HG03175 (cell line): ENCODE results near the gene B4GALNT1.

Experiments
- ATAC-seq: cut with Tn5 transposase; IDR thresholded peaks from one replicate; pipeline ENCODE4 v1.9.1; 2021; ENCODE audit warnings: mild to moderate bottlenecking, moderate library complexity; ENCODE audit not compliant: unreplicated experiment

B4GALNT1 gene

GRCh38 chr12:57609781-57610553 is 23.0 kb downstream of the B4GALNT1 start:
- ATAC-seq = no peak

DNA sequence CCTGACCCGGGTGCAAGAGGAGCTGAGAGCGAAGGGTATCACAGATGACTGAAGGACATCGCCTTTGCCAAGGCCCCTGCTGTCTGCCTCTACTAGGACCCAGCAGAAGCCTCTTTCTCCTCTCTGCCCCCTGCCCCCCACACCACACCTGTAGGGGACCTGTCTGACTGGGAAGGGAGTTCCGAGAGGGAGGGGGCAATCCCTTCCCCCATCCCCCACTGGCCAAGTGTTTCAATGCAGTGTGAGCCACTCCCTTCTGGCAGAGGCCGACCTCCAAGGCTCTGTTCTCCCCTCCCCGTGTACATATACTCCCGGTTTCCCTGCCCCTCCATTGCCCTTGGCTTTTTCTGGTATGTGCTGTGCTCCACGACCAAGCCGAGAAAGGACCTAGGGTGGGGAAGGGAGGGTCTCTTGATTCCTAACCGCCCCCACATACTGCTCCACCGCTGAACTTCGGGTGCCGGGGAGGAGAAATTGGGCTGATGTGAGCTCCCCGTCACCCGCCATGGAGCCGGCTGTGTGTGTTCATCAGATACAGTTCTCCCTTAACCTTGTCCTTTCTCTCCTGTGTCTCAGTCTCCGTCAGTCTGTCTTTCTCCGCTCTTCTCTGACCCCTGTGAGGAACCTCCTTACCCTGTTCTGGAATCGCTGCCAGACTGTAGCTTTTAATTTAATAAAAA is 23.8 kb downstream of the B4GALNT1 start:
- ATAC-seq = no peak

DNA sequence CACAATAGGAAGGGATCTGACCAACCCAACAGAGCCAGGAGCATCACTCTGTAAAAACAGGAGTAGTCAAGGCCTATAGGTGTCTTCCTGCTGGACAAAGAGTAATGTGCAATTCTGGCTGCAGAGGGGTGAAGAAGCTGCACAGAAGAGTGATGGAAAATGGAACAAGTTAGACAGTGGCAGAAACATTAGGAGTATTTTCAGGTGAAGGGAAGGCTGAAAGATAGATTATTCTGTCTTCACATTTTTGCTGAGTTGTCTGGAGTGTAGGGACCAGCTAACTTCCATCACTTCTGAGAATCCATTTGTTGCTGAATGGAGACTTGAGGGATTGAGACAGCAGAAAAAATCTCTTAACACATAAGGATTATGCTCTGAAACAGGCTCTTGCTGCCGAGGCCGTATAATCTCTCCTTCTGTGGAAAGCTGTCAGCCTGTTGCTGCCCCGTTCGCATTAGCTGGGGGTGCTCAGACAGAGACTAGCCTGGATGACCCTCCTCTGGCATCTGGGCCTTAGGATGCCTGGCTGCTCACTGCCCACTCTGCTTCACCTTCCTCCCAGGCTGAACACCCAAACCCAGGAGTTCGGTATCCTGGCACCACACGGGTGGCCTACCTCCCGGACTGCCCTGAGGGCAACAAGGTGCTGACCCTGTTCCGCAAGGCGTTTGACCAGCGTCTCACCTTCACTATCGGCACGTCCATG is 24.9 kb downstream of the B4GALNT1 start:
- ATAC-seq = no peak

DNA sequence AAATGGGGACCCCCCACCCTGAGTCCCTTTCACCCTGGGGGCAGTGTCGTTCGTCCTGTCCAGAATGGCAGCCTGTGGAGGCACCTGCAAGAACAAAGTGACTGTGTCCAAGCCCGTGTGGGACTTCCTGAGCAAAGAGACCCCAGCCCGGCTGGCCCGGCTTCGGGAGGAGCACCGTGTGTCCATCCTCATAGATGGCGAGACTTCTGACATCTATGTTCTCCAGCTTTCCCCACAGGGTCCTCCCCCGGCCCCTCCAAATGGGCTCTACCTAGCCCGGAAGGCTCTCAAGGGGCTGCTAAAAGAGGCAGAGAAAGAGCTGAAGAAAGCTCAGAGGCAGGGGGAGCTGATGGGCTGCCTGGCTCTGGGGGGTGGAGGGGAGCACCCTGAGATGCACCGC is 26.2 kb downstream of the B4GALNT1 start:
- no peak for ATAC-seq

GRCh38 chr12:57606399-57606798 is 26.6 kb downstream of the B4GALNT1 start:
- ATAC-seq = no peak

DNA sequence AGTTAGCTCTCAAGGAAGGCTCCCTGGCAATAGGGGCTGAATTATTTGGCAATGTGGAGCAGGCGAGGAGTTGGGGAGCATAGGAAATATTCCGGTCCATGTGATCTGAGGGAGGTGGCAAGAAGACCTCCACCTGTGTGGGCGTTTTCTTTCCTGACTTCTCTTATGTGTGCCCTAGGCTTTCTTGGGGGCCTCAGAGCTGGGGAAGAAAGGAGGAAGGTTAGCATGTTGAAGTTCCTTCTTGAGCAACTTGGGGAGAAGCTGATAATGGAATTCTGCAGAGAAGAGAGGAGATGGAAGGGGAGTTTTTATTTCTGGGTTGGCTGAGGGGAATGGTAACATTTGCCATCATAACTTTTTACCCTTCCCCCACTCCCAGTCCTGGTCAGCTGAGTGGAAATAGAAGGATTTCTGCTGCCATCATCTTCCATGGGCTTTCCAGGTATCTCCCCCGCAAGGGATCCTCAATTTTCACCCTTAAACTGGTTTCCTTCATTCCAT is 27.1 kb downstream of the B4GALNT1 start:
- ATAC-seq = no peak

DNA sequence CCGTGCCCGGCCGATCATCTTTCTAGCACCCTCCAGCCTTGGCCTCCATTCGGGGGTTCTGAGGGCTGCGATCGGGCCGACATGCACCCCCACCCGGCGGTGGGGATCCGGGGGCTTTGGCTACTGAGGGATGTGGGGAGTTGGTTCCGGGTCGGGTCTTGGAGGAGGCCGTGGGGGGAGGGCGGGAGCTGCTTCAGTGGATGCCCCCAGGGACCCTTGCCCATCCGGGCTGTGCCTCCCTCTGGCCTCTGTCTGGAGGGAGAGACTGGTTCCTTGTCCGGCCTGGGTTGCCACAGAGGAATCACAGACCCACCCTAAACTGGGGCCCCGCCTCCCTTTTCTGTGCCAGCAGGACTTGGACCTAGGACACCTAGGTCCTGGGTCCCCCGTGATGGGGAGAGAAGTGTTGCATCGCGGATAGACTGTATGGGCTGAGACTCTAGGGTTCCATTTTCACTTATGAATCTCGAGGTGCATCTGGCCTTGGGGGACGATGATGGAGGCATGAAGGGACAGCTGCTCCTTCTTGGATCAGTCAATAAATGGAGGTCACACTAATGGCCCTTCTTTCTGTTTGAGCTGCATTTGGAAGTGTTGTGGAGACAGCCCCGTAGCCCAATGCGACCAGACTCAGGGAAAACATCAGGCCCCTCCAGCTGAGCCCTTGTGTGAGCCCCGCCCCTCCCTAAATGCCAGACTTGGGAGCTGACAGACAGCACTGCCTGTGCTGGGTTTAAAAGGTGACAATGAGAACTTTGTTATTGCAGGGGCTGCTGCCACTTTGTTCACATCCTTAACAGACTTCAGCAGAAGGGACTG is 27.8 kb downstream of the B4GALNT1 start:
- ATAC-seq = peak; percentile 32

DNA sequence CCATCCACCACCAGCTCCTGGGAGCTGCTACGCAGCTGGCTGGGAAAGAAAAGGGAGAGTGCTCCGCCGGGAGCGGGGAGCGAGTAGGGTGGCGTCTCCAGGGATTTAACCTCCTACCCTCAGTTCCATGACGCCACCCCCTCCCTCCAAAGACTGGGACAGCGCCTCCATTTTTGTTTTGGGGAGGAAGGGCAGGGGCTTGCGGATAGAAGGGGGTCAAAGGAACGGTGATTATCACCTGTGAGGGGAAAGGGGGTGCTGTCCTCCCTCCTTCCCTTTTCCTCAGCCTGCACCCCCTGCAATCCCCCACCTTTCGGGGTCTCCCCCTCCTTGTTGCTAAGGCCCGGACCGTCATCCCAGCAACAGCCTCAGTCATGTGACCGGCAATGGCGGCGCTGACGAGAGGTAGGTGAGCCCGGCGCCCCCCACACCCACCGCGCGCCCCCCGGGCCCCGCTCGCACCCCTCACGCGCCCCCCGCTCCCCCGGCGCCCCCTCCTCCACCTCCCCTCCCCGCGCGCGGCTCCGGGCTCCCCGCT is 28.5 kb downstream of the B4GALNT1 start, which contains the start of gene DTX3:
Gene DTX3, plus strand, starts transcription at position 371 of the 538 bp plus-strand sequence. CDS start 1,694 bp downstream, outside the sequence.
- peak; percentile 64 for ATAC-seq

GRCh38 chr12:57603815-57604453 is 29.1 kb downstream of the B4GALNT1 start:
- ATAC-seq = no peak

GRCh38 chr12:57603324-57603723 is 29.7 kb downstream of the B4GALNT1 start:
- ATAC-seq = no peak

GRCh38 chr12:57602544-57602943 is 30.5 kb downstream of the B4GALNT1 start:
- ATAC-seq = no peak

GRCh38 chr12:57600395-57600794 is 32.6 kb downstream of the B4GALNT1 start:
- ATAC-seq = no peak

DNA sequence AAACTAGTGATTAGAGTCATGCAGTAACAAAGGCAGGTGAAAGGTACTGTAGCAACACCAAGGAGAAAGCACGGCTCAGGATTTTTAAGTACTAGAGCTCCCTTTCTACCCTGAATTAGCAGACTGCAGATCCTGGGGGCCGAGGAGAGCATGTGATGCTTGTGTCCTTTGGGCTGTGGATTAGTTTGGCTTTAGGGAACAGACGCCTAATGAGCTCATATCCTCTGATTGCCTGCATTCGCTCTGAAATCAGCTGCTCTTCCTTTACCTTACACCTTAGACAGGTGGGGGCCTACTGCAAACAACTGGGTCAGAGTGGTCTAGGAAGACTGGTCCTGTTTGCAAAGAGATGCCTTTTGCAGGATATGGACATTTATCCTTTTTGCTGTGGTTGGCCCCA is 39.8 kb downstream of the B4GALNT1 start:
- no peak for ATAC-seq

- no peak for ATAC-seq
Observed at GRCh38 chr12:57592551-57593165, 40.3 kb downstream of the B4GALNT1 start.

DNA sequence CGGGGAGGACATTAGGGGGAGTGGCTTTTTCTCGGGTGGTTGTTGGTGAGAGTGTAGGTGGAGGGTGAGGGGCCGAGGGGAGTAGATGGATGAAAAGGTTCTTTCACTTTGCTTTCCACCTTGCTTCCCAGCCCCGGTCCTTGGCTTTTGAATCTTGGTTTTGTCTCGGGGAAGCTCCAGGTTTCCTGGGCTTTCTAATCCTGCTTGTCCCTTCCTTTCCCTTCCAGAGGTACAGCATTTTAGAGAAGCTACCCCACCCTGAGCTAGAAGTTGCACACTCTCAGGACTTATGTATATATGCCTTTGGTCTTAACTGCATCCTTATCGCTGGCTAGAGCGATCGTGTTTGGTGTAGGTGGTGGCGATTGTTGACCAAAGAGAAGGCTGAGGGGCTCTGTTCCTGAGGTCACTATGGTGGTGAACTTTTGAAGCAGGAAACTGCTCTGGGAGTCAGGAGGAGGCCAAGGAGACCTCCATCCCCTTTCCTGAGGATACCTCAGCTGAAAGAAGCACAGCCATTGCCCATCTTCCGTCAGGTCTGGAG is 41.1 kb downstream of the B4GALNT1 start:
- ATAC-seq = no peak

DNA sequence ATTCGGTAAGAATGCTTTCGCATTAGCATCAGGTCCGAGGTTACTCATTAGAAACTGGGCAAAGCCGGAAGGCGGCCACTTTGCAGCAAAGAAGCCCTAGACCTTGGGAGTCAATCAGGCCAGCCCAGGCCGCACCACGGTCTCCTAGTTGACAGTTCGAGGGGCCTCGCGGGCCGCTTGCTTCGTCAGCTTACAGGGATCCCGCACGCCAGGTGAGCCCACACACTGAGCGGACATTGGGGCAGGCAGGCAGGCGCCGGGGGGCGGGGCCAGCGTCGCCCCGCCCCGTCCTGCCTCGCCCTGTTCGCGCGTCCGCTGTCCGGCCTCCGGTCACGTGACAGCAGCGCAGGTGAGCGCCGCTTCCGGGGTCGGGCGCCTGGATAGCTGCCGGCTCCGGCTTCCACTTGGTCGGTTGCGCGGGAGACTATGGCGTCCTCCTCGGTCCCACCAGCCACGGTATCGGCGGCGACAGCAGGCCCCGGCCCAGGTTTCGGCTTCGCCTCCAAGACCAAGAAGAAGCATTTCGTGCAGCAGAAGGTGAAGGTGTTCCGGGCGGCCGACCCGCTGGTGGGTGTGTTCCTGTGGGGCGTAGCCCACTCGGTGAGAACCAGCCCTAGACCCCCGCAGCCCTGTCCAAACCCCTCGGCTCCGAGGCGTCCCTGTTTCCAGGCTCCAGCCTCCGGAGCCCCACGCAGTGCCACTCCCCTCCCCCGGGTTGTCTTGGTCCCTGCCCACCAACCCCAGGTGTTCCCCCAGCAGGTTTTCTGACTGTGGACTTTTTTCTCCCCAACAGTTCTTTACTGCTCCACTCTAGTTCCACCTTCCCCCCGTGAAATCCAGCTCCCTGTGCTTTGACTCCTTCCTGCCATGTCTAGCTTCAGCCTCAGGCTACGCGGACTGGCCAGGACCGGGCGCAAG is 41.9 kb downstream of the B4GALNT1 start, which contains the start of gene PIP4K2C:
Gene PIP4K2C, plus strand, starts transcription at position 329 of the 918 bp plus-strand sequence. Its CDS starts 98 bp downstream, at position 427.
- ATAC-seq = peak; percentile 91

GRCh38 chr12:57590479-57590863 is 42.5 kb downstream of the B4GALNT1 start:
- ATAC-seq = peak; percentile 14
